K562 (cell line): ENCODE measurements around the gene SLC44A5. TPM values are rescaled to one million over a fixed set of nuclear protein-coding genes. Genes with fewer than 3 reads are reported as not detected.

Experiments used
- ATAC-seq: fragments of 200-7000 bp; cut with Tn5 transposase; 3 replicates; pipeline ENCODE4 v1.9.1; 2020; ENCODE audit warnings: moderate library complexity
- BruUV-seq: library from RNA; stranded (reverse); fragments of 400-500 nt; replicated peaks from 2 replicates; lab custom pipeline; 2021; lab: Mats Ljungman, UMichigan
- CTCF ChIA-PET: fragments of 300-600 bp; formaldehyde crosslinking; extraction: SDS; loops from one replicate; lab custom pipeline; 2021; ENCODE audit warnings: low intra/inter-chr PET ratio; lab: Yijun Ruan, JAX
- POLR2A ChIA-PET: fragments of 300-600, 350-650 bp; sonication (Branson Sonifier 250); formaldehyde crosslinking; extraction: SDS; loops from one replicate; lab custom pipeline; 2021; ENCODE audit warnings: antibody characterized with exemption, inconsistent platforms; lab: Yijun Ruan, JAX
- DNase-seq, 4 experiments: peaks; one replicate each; pipeline versions ENCODE4 v3.0.0 to v3.0.0-alpha.2; 2011 to 2018; ENCODE audit warnings: low spot score in 3 of 4, mixed read lengths in 3 of 4; ENCODE audit errors: extremely low read depth in 1 of 4
- FAIRE-seq: peaks from 2 replicates; lab custom pipeline; 2011; peaks lifted over from hg19 to GRCh38; lab: Jason Lieb, UNC
- H2AFZ ChIP-seq: 2 replicates; pipeline ENCODE4 v1.6.0; 2011; ENCODE audit warnings: low read depth, low read length, control low read depth, inconsistent platforms
- H3K27ac ChIP-seq: fragments of 200-600 bp; 3 replicates; pipeline ENCODE4 v1.8.0; 2011; ENCODE audit warnings: low read depth, mild to moderate bottlenecking, control low read depth, inconsistent platforms, low read length, moderate library complexity, mixed read lengths; ENCODE audit errors: extremely low read depth
- H3K27me3 ChIP-seq, 2 experiments: fragments of 300-600 bp in 1 of 2; 2 replicates in 1 of 2; 3 replicates in 1 of 2; pipeline versions ENCODE4 v1.6.0 to v1.8.0; 2011; ENCODE audit warnings: inconsistent platforms in 2 of 2, low read length in 2 of 2, mild to moderate bottlenecking in 1 of 2, mixed read lengths in 1 of 2, moderate library complexity in 1 of 2; ENCODE audit not compliant: control insufficient read depth in 2 of 2, insufficient read depth in 2 of 2
- H3K36me3 ChIP-seq: fragments of 300-600 bp; 3 replicates; pipeline ENCODE4 v1.8.0; 2011; ENCODE audit warnings: mild to moderate bottlenecking, low read length, inconsistent platforms; ENCODE audit not compliant: control insufficient read depth, insufficient read depth
- H3K4me1 ChIP-seq, 2 experiments: fragments of 200-600 bp in 1 of 2; replicated peaks in 1 of 2; 2 replicates in 1 of 2; 3 replicates in 1 of 2; pipeline versions ENCODE4 v1.5.1 to v1.8.0; 2011; ENCODE audit warnings: inconsistent platforms in 2 of 2, low read length in 2 of 2, mild to moderate bottlenecking in 1 of 2, mixed read lengths in 1 of 2, moderate library complexity in 1 of 2; ENCODE audit not compliant: control insufficient read depth in 2 of 2, insufficient read depth in 2 of 2
- H3K4me2 ChIP-seq: 2 replicates; pipeline ENCODE4 v1.6.1; 2011; ENCODE audit warnings: low read length, control low read depth, inconsistent platforms, mixed read lengths; ENCODE audit not compliant: insufficient read depth
- H3K4me3 ChIP-seq: fragments of 200-600 bp; sonication (generic), shearing (Covaris generic); 2 replicates; pipeline ENCODE4 v1.5.1; 2016; ENCODE audit warnings: control low read depth, inconsistent platforms
- H3K79me2 ChIP-seq: fragments of 200-600 bp; 3 replicates; pipeline ENCODE4 v1.8.0; 2011; ENCODE audit warnings: low read length, inconsistent platforms; ENCODE audit not compliant: control insufficient read depth, insufficient read depth
- H3K9ac ChIP-seq, 2 experiments: 2 replicates each; pipeline versions ENCODE4 v1.6.0 to v1.6.1; 2011; ENCODE audit warnings: low read depth in 2 of 2, low read length in 2 of 2, control low read depth in 1 of 2, inconsistent platforms in 1 of 2, mild to moderate bottlenecking in 1 of 2, mixed read lengths in 1 of 2; ENCODE audit not compliant: insufficient read depth in 1 of 2
- H3K9me1 ChIP-seq: one replicate; pipeline ENCODE4 v1.6.0; 2011; ENCODE audit warnings: inconsistent platforms, mild to moderate bottlenecking, low read length, moderate library complexity; ENCODE audit not compliant: control insufficient read depth, insufficient read depth
- H3K9me3 ChIP-seq: replicated peaks from 2 replicates; pipeline ENCODE4 v1.5.1; 2011; ENCODE audit warnings: low read depth, low read length, inconsistent platforms; ENCODE audit not compliant: control insufficient read depth, insufficient read depth
- H4K20me1 ChIP-seq: replicated peaks from 2 replicates; pipeline ENCODE4 v1.6.1; 2011; ENCODE audit warnings: low read length, inconsistent platforms, mixed read lengths; ENCODE audit not compliant: control insufficient read depth, insufficient read depth
- AFF4 ChIP-seq: sonication (generic); formaldehyde crosslinking; IDR thresholded peaks from 2 replicates; pipeline ENCODE4 v1.8.0; 2023; ENCODE audit warnings: mild to moderate bottlenecking, missing genetic modification reagents
- ARID1B ChIP-seq: fragments of 450-650 bp; IDR thresholded peaks from 2 replicates; pipeline ENCODE4 v1.6.1; 2016; ENCODE audit warnings: antibody characterized with exemption, mild to moderate bottlenecking, inconsistent platforms
- ATF1 ChIP-seq, 2 experiments: fragments of 450-650 bp in 1 of 2; IDR thresholded peaks; 2 replicates each; pipeline ENCODE4 v1.6.1; 2016; ENCODE audit warnings: missing compliant biosample characterization in 1 of 2, missing genetic modification characterization in 1 of 2
- C11orf30 ChIP-seq: fragments of 450-650 bp; IDR thresholded peaks from 2 replicates; pipeline ENCODE4 v1.6.1; 2016; ENCODE audit warnings: low read depth, mild to moderate bottlenecking
- CLOCK ChIP-seq: fragments of 250-450 bp; sonication (Bioruptor Pico); IDR thresholded peaks from 2 replicates; pipeline ENCODE4 v1.4.0; 2020; ENCODE audit warnings: mild to moderate bottlenecking, moderate library complexity, borderline replicate concordance
- ELK3 ChIP-seq: fragments of 450-650 bp; formaldehyde crosslinking; IDR thresholded peaks from 2 replicates; pipeline ENCODE4 v1.4.0; 2020; ENCODE audit warnings: mild to moderate bottlenecking
- FOSL1 ChIP-seq: fragments of 200-800 bp; sonication (Bioruptor generic); conservative IDR thresholded peaks from 2 replicates; pipeline ENCODE4 v1.6.1; 2016; ENCODE audit warnings: missing genetic modification characterization, missing compliant biosample characterization
- HMG20A ChIP-seq: fragments of 450-650 bp; formaldehyde crosslinking; conservative IDR thresholded peaks from 2 replicates; pipeline ENCODE4 v1.4.0; 2020; ENCODE audit warnings: mild to moderate bottlenecking, mixed read lengths
- HNRNPUL1 ChIP-seq: fragments of 200-400 bp; formaldehyde crosslinking; IDR thresholded peaks from 2 replicates; pipeline ENCODE4 v1.6.1; 2017; ENCODE audit warnings: low read length
- KDM4B ChIP-seq, 2 experiments: fragments of 450-650 bp in 1 of 2; sonication (generic) in 1 of 2; IDR thresholded peaks; 2 replicates each; pipeline ENCODE4 v1.6.1; 2016 to 2017; ENCODE audit warnings: borderline replicate concordance in 2 of 2, antibody characterized with exemption in 1 of 2, low read depth in 1 of 2, mild to moderate bottlenecking in 1 of 2
- MEF2A ChIP-seq: IDR thresholded peaks from 2 replicates; pipeline ENCODE4 v1.6.1; 2011; ENCODE audit warnings: low read depth, mild to moderate bottlenecking, low read length, moderate library complexity; ENCODE audit not compliant: control insufficient read depth
- POLR2B ChIP-seq: fragments of 450-650 bp; IDR thresholded peaks from 2 replicates; pipeline ENCODE4 v1.6.1; 2018; ENCODE audit warnings: low read depth; ENCODE audit not compliant: partially characterized antibody
- POLR2H ChIP-seq: IDR thresholded peaks from 2 replicates; pipeline ENCODE4 v1.6.1; 2016; ENCODE audit warnings: missing genetic modification characterization, low read depth, mild to moderate bottlenecking, control low read depth, missing compliant biosample characterization, moderate library complexity
- SMARCA4 ChIP-seq: fragments of 450-650 bp; IDR thresholded peaks from 2 replicates; pipeline ENCODE4 v1.6.1; 2016
- TEAD2 ChIP-seq: fragments of 450-650 bp; IDR thresholded peaks from 2 replicates; pipeline ENCODE4 v1.6.1; 2016; ENCODE audit warnings: missing genetic modification characterization, control low read depth, missing compliant biosample characterization
- TRIM24 ChIP-seq, 2 experiments: fragments of 450-650 bp; IDR thresholded peaks; 2 replicates each; pipeline ENCODE4 v1.6.1; 2016
- YBX1 ChIP-seq: fragments of 450-650 bp; IDR thresholded peaks from 2 replicates; pipeline ENCODE4 v1.7.1; 2016; ENCODE audit warnings: mild to moderate bottlenecking
- ZNF561 ChIP-seq: fragments of 450-650 bp; formaldehyde crosslinking; conservative IDR thresholded peaks from 2 replicates; pipeline ENCODE4 v1.4.0; 2020; ENCODE audit warnings: mild to moderate bottlenecking, moderate library complexity
- in situ Hi-C: fragments of 300-500 bp; cut with MboI; formaldehyde crosslinking; loops from 4 replicates; pipeline ENCODE4 v1.15.0; 2018; ENCODE audit warnings: inconsistent platforms, mixed read lengths
- intact Hi-C: fragments of 100-400 bp; cut with micrococcal nuclease; formaldehyde crosslinking; loops from 2 replicates; pipeline ENCODE4 v1.14.2; 2022
- polyA plus RNA-seq, 8 experiments: library from polyadenylated mRNA; depleted of rRNA in 4 of 8; stranded (reverse) in 5 of 8; unstranded in 3 of 8; fragments of >200 nt; fragmentation: Nextera tagmentation in 2 of 8; fragmentation: Illumina TruSeq in 1 of 8; extraction: Ambion mirVana in 2 of 8; extraction: Trizol in 1 of 8; gene quantifications; 2 replicates each; pipeline versions ENCODE4 v1.2.1 to v1.2.3, GENCODE V29; 2011 to 2014; ENCODE audit warnings: inconsistent platforms in 1 of 8, missing spikeins in 1 of 8
- total RNA-seq, 7 experiments: library from RNA; depleted of rRNA in 6 of 7; stranded (reverse); fragments of >200 nt in 6 of 7; fragmentation: Illumina TruSeq in 2 of 7; extraction: Trizol in 2 of 7; gene quantifications; 2 replicates each; pipeline versions ENCODE4 v1.2.1 to v1.2.3, GENCODE V29; 2011 to 2021; ENCODE audit warnings: low replicate concordance in 1 of 7

Gene SLC44A5
- total and polyA plus RNA-seq, 9 of the 15 experiments (the other 6 are each of a cell fraction or from before 2014, with no cell fraction given), result 1.2 to 10.1 (median 3.2) TPM

- Histone ChIP-seq H4K20me1 (no peaks in the 10 kb centered on the region), H2AFZ (no peak overlapping the region), H3K9me3 (no peaks in the 10 kb centered on the region), H3K36me3 (no peaks in the 10 kb centered on the region), H3K9ac (no peak overlapping the region), H3K79me2 (no peaks in the 10 kb centered on the region), H3K9me1 (no peaks in the 10 kb centered on the region), H3K4me2 (no peak overlapping the region), H3K27me3 (no peaks in the 10 kb centered on the region), H3K4me1 (no peaks in the 10 kb centered on the region; a peak in 1 of 5 replicates), H3K4me3 (no peak overlapping the region), H3K27ac (no peak overlapping the region)
- no peak for ATAC-seq
- ChIA-PET CTCF (no interaction called here), POLR2A (no interaction called here)
- no TSS peak for BruUV-seq
- no peak for DNase-seq
- intact Hi-C loops, result no loop called here
- in situ Hi-C loops, result no loop called here
- no peak for FAIRE-seq
- no peak for TF ChIP-seq KDM4B (IDR thresholded peaks at IDR 0.05; ENCODE audit: borderline replicate concordance in 2 of 2, low read depth in 1 of 2)
- TF ChIP-seq FOSL1 (tag), result no peak
- no peak for TF ChIP-seq CLOCK (CRISPR knock-in tag)
- no peak for TF ChIP-seq TRIM24 (IDR thresholded peaks at IDR 0.05)
- no peak for TF ChIP-seq ELK3 (CRISPR knock-in tag)
- no peak for TF ChIP-seq MEF2A
- TF ChIP-seq HNRNPUL1, result no peak
- no peak for TF ChIP-seq POLR2B
- TF ChIP-seq POLR2H (tag), result no peak
- no peak for TF ChIP-seq ARID1B
- TF ChIP-seq TEAD2, result no peak
- no peak for TF ChIP-seq ZNF561 (CRISPR knock-in tag)
- TF ChIP-seq YBX1, result no peak
- TF ChIP-seq SMARCA4, result no peak
- TF ChIP-seq HMG20A (CRISPR knock-in tag), result no peak
- no peak for TF ChIP-seq ATF1 (CRISPR knock-in tag; IDR thresholded peaks at IDR 0.05)
- TF ChIP-seq ATF1 (tag; IDR thresholded peaks at IDR 0.05), result no peak
- TF ChIP-seq C11orf30, result no peak
- TF ChIP-seq AFF4, result no peak
Observed at GRCh38 chr1:75559800-75560199, 51.1 kb downstream of the SLC44A5 start.
